Uterus (tissue), 4 donors: ENCODE measurements around the gene PNMA8A. TPM values are rescaled to one million over a fixed set of nuclear protein-coding genes. Genes with fewer than 3 reads are reported as not detected.

Experiments used
- DNase-seq, 2 donors: peaks; one replicate each; pipeline ENCODE4 v3.0.0-alpha.2; 2019 to 2020
- H3K27ac ChIP-seq, 2 donors: fragments of 200-600 bp; sonication (generic); 1 replicate in 1 of 2; 2 replicates in 1 of 2; pipeline ENCODE4 v1.5.1; 2016 to 2018
- H3K27me3 ChIP-seq, 2 donors: fragments of 200-600 bp; sonication (generic); one replicate each; pipeline ENCODE4 v1.5.1; 2018 to 2019; ENCODE audit warnings: control low read depth in 1 of 2
- H3K36me3 ChIP-seq, 2 donors: fragments of 200-600 bp; sonication (generic); one replicate each; pipeline ENCODE4 v1.5.1; 2019; ENCODE audit warnings: control low read depth in 1 of 2
- H3K4me1 ChIP-seq, 2 donors: fragments of 200-600 bp; sonication (generic); one replicate each; pipeline ENCODE4 v1.5.1; 2018 to 2019; ENCODE audit warnings: control low read depth in 1 of 2
- H3K4me3 ChIP-seq, 2 donors: fragments of 200-600 bp; sonication (generic); 1 replicate in 1 of 2; 2 replicates in 1 of 2; pipeline ENCODE4 v1.5.1; 2018 to 2019; ENCODE audit warnings: mild to moderate bottlenecking in 1 of 2
- H3K9me3 ChIP-seq, 2 donors: fragments of 200-600 bp; sonication (generic); one replicate each; pipeline ENCODE4 v1.5.1; 2019; ENCODE audit warnings: control low read depth in 1 of 2
- CTCF ChIP-seq, 4 experiments: fragments of 200-600 bp in 2 of 4; fragments of 450-650 bp in 2 of 4; sonication (generic) in 2 of 4; IDR thresholded peaks; one replicate each; pipeline ENCODE4 v1.5.1; 2016 to 2019; ENCODE audit warnings: antibody characterized with exemption in 4 of 4, mild to moderate bottlenecking in 2 of 4, moderate library complexity in 1 of 4
- POLR2A ChIP-seq, 2 donors: fragments of 450-650 bp; IDR thresholded peaks; one replicate each; pipeline ENCODE4 v1.6.1; 2016; ENCODE audit warnings: antibody characterized with exemption in 2 of 2, mild to moderate bottlenecking in 1 of 2, moderate library complexity in 1 of 2
- intact Hi-C: fragments of 100-400 bp; cut with DNase I; formaldehyde crosslinking; loops from one replicate; pipeline ENCODE4 v1.15.1; 2023; ENCODE audit warnings: low total_unique reads
- total RNA-seq, 4 donors: library from RNA; depleted of rRNA in 3 of 4; stranded (reverse); fragments of >200 nt in 3 of 4; gene quantifications; one replicate each; pipeline versions ENCODE4 v1.1.0 to v1.2.4, GENCODE V29; 2014 to 2023
- donor health status: DM: yes; HTN: yes; CAD: no.

PNMA8A gene
- total RNA-seq, 4 donors from 2014 or later, result 8.7 to 69.7 (median 16.1) TPM

GRCh38 chr19:46449228-46449627 lies 22.1 kb downstream of the PNMA8A start:
- intact Hi-C loops, result no loop called here
- H3K9me3 ChIP-seq, result no peaks in the 10 kb centered on the region
- H3K27me3 ChIP-seq, result no peaks in the 10 kb centered on the region
- no peak overlapping the region for H3K4me3 ChIP-seq
- no peaks in the 10 kb centered on the region for H3K36me3 ChIP-seq
- no peaks in the 10 kb centered on the region for H3K4me1 ChIP-seq
- DNase-seq, result no peak
- TF ChIP-seq CTCF (IDR thresholded peaks at IDR 0.05) (no peak), POLR2A (IDR thresholded peaks at IDR 0.05) (no peak)
- no peak overlapping the region for H3K27ac ChIP-seq

- no peaks in the 10 kb centered on the region for H3K27me3 ChIP-seq
- H3K36me3 ChIP-seq, result no peaks in the 10 kb centered on the region
- DNase-seq, result no peak
- H3K4me3 ChIP-seq, result no peak overlapping the region
- H3K4me1 ChIP-seq, result no peaks in the 10 kb centered on the region
- TF ChIP-seq POLR2A (IDR thresholded peaks at IDR 0.05) (no peak), CTCF (IDR thresholded peaks at IDR 0.05) (no peak)
- H3K27ac ChIP-seq, result no peak overlapping the region
- H3K9me3 ChIP-seq, result no peaks in the 10 kb centered on the region
- intact Hi-C loops, result no loop called here
These were observed 22.8 kb downstream of the PNMA8A start for GRCh38 chr19:46448601-46449000.

- H3K36me3 ChIP-seq, result no peaks in the 10 kb centered on the region
- H3K9me3 ChIP-seq, result no peaks in the 10 kb centered on the region
- no peak overlapping the region for H3K4me3 ChIP-seq
- H3K27me3 ChIP-seq, result no peaks in the 10 kb centered on the region
- H3K27ac ChIP-seq, result peak overlapping the region; percentile 2 to 7
- intact Hi-C loops, result no loop called here
- H3K4me1 ChIP-seq, result peaks cover 0 to under 1% of the 10 kb centered on the region in 2 donors
- no peak for TF ChIP-seq CTCF (IDR thresholded peaks at IDR 0.05)
- no peak for TF ChIP-seq POLR2A (IDR thresholded peaks at IDR 0.05)
- DNase-seq, result no peak
These were observed 23.5 kb downstream of the PNMA8A start for GRCh38 chr19:46447824-46448223.

- intact Hi-C loops, result no loop called here
- Histone ChIP-seq H3K4me1 (peaks cover 0 to 6% of the 10 kb centered on the region in 2 donors), H3K36me3 (no peaks in the 10 kb centered on the region), H3K27me3 (no peaks in the 10 kb centered on the region), H3K9me3 (no peaks in the 10 kb centered on the region), H3K27ac (no peak overlapping the region), H3K4me3 (no peak overlapping the region)
- no peak for DNase-seq
- no peak for TF ChIP-seq POLR2A (IDR thresholded peaks at IDR 0.05)
- no peak for TF ChIP-seq CTCF (IDR thresholded peaks at IDR 0.05)
These were observed 24.4 kb downstream of the PNMA8A start for GRCh38 chr19:46447006-46447405.

- intact Hi-C loops, result no loop called here
These were observed 25.3 kb downstream of the PNMA8A start for GRCh38 chr19:46446021-46446420.

More at GRCh38 chr19:46446021-46446420, 25.3 kb downstream of the PNMA8A start:
- Histone ChIP-seq H3K27ac (no peak overlapping the region), H3K4me1 (peaks cover 0 to 6% of the 10 kb centered on the region in 2 donors), H3K9me3 (no peaks in the 10 kb centered on the region), H3K36me3 (no peaks in the 10 kb centered on the region), H3K27me3 (no peaks in the 10 kb centered on the region), H3K4me3 (no peak overlapping the region)
- TF ChIP-seq CTCF (IDR thresholded peaks at IDR 0.05) (no peak), POLR2A (IDR thresholded peaks at IDR 0.05) (no peak)
- no peak for DNase-seq
